ENCODE data around the gene DNAJC17.

DNAJC17 gene

GRCh38 chr15:40807028-40807887 is at the start of gene DNAJC17, which contains the start of gene ZFYVE19:
Gene DNAJC17 (minus strand): TSS chr15:40807473. CDS start chr15:40807446, 27 bp downstream.
Gene ZFYVE19 (plus strand): TSS chr15:40807089. CDS start chr15:40807590, 501 bp downstream.
- peak; percentile 91 for DNase-seq

- no peak for DNase-seq
These were observed 49.5 kb upstream of the DNAJC17 start for GRCh38 chr15:40856746-40857145.

GRCh38 chr15:40855706-40856234 is 48.5 kb upstream of the DNAJC17 start:
- DNase-seq, result no peak

- no peak for DNase-seq
These were observed 46.9 kb upstream of the DNAJC17 start for GRCh38 chr15:40854161-40854560.

- DNase-seq, result no peak
These were observed 46.1 kb upstream of the DNAJC17 start for GRCh38 chr15:40853241-40853890.

- no peak for DNase-seq
These were observed 45.3 kb upstream of the DNAJC17 start for GRCh38 chr15:40852529-40852928.

GRCh38 chr15:40850576-40851112 is 43.4 kb upstream of the DNAJC17 start:
- DNase-seq, result no peak

GRCh38 chr15:40847223-40847961 is 40.1 kb upstream of the DNAJC17 start:
- no peak for DNase-seq

GRCh38 chr15:40846841-40847222 is 39.6 kb upstream of the DNAJC17 start:
- DNase-seq, result no peak

GRCh38 chr15:40845511-40846284 is 38.4 kb upstream of the DNAJC17 start:
- DNase-seq, result no peak

GRCh38 chr15:40845036-40845435 is 37.8 kb upstream of the DNAJC17 start:
- no peak for DNase-seq

GRCh38 chr15:40844696-40845030 is 37.4 kb upstream of the DNAJC17 start:
- peak; percentile 14 for DNase-seq

GRCh38 chr15:40843885-40844695 is 36.8 kb upstream of the DNAJC17 start, which contains the start of gene SPINT1:
Gene SPINT1 (plus strand): TSS chr15:40844048. CDS start chr15:40844555, 507 bp downstream.
- DNase-seq, result peak; percentile 43

- no peak for DNase-seq
These were observed 36.1 kb upstream of the DNAJC17 start for GRCh38 chr15:40843261-40843884.

GRCh38 chr15:40841741-40842140 is 34.5 kb upstream of the DNAJC17 start:
- no peak for DNase-seq

- no peak for DNase-seq
These were observed 31.5 kb upstream of the DNAJC17 start for GRCh38 chr15:40838756-40839155.

GRCh38 chr15:40836020-40836419 is 28.7 kb upstream of the DNAJC17 start:
- no peak for DNase-seq

GRCh38 chr15:40832903-40833302 is 25.6 kb upstream of the DNAJC17 start:
- DNase-seq, result no peak

GRCh38 chr15:40831861-40832260 is 24.6 kb upstream of the DNAJC17 start:
- DNase-seq, result no peak

- no peak for DNase-seq
These were observed 23.6 kb upstream of the DNAJC17 start for GRCh38 chr15:40830884-40831283.

- DNase-seq, result no peak
These were observed 21.8 kb upstream of the DNAJC17 start for GRCh38 chr15:40829115-40829514.
